Measurements from ENCODE around the gene LFNG.

LFNG gene

GRCh38 chr7:2570021-2570420 lies 50.4 kb downstream of the LFNG start:
- no peak for DNase-seq (ENCODE audit: low read depth in 2 of 2)

GRCh38 chr7:2571409-2571808 lies 51.8 kb downstream of the LFNG start:
- no peak for DNase-seq (ENCODE audit: low read depth in 2 of 2)

GRCh38 chr7:2572101-2572842 lies 52.7 kb downstream of the LFNG start:
- no peak for DNase-seq (ENCODE audit: low read depth in 2 of 2)

- DNase-seq (ENCODE audit: low read depth in 2 of 2), result no peak
Measured at GRCh38 chr7:2573761-2574160, 54.2 kb downstream of the LFNG start.

- DNase-seq (ENCODE audit: low read depth in 2 of 2), result no peak
Measured at GRCh38 chr7:2575046-2575732, 55.6 kb downstream of the LFNG start.

GRCh38 chr7:2575733-2576340 lies 56.3 kb downstream of the LFNG start:
- DNase-seq (ENCODE audit: low read depth in 2 of 2), result no peak

- DNase-seq (ENCODE audit: low read depth in 2 of 2), result no peak
Measured at GRCh38 chr7:2576742-2577491, 57.3 kb downstream of the LFNG start.
